ENCODE measurements around the gene SCAANT1. TPM values are rescaled to one million over a fixed set of nuclear protein-coding genes. Genes with fewer than 3 reads are reported as not detected.

SCAANT1 gene
- total and polyA plus RNA-seq, 2 of the 8 experiments (the other 6 are each of a cell fraction or from before 2014, with no cell fraction given): not detected

DNA sequence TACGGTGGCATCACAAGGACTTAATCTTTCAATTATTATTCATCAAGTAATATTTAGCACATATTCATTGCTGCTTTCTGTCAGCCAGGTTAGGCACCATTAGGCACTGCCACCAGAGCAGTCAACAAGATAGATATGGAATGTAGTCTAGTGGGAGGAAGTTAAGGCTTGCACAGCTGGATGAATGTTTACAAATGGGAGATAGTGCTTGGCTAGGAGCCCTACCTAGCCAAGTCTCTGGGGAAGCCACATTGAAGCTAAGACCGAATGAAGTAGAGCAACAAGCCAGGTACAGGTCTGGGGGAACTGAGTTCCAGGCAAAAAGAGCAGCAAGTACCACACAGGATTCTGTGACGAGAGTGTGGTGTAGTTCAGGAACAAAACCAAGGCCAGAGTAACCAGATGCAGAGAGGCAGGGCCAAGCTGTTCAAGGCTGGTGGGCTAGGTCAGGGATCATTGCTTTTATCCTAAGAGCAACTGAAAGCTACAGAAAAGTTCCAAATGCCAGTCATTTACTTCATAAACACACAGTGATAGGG lies 33.4 kb upstream of the SCAANT1 start:
- TF ChIP-seq PHF8 (conservative IDR thresholded peaks at IDR 0.05; ENCODE audit: low read depth, low read length): no peak
- no peak for TF ChIP-seq RBBP5 (IDR thresholded peaks at IDR 0.05; ENCODE audit: borderline replicate concordance, low read depth, low read length)
- no peak for TF ChIP-seq SRF (IDR thresholded peaks at IDR 0.05; ENCODE audit: low read depth, low read length)
- no peak for TF ChIP-seq RAD21 (IDR thresholded peaks at IDR 0.05 in 1 of 2, conservative IDR thresholded peaks at IDR 0.05 in 1 of 2; ENCODE audit: low read depth in 2 of 2, low read length in 2 of 2)
- no peak for TF ChIP-seq GTF2F1 (IDR thresholded peaks at IDR 0.05; ENCODE audit: borderline replicate concordance, low read depth, low read length)
- Histone ChIP-seq H3K23ac (ENCODE audit: insufficient read length) (no peak overlapping the region), H3K79me2 (ENCODE audit: control insufficient read depth in 1 of 2, insufficient read depth in 2 of 2, low read length in 2 of 2) (peaks cover 0 to 9% of the 10 kb centered on the region in 2 experiments; a peak in 2 of 4 replicates), H3K27ac (ENCODE audit: low read depth, low read length) (no peak overlapping the region), H2BK12ac (ENCODE audit: low read depth, low read length) (no peak overlapping the region), H3K27me3 (replicated peaks in 1 of 4; ENCODE audit: control insufficient read depth in 3 of 4, extremely low read depth in 1 of 4, insufficient read depth in 3 of 4, low read length in 3 of 4) (no peaks in the 10 kb centered on the region), H3K9ac (replicated peaks in 1 of 4; ENCODE audit: extremely low read depth in 1 of 4, low read depth in 3 of 4, low read length in 3 of 4) (no peak overlapping the region), H3K56ac (replicated peaks; ENCODE audit: insufficient read length, low read depth, low read length) (no peak overlapping the region), H3K79me1 (ENCODE audit: low read depth, low read length) (peaks cover 4% of the 10 kb centered on the region; the same call in 1 of the 2 replicates), H3K36me3 (ENCODE audit: control insufficient read depth in 2 of 4, insufficient read depth in 4 of 4, low read length in 3 of 4) (no peaks in the 10 kb centered on the region), H2BK20ac (ENCODE audit: low read length) (no peak overlapping the region), H3K4me1 (replicated peaks in 1 of 4; ENCODE audit: control insufficient read depth in 3 of 4, insufficient read depth in 4 of 4, low read length in 3 of 4) (no peaks in the 10 kb centered on the region; a peak in 1 of 7 replicates), H3K14ac (ENCODE audit: insufficient read length) (no peak overlapping the region), H2BK120ac (replicated peaks; ENCODE audit: low read depth, low read length) (no peak overlapping the region), H2AK5ac (ENCODE audit: low read depth, low read length) (no peak overlapping the region), H3K9me3 (ENCODE audit: insufficient read depth in 2 of 2, low read depth in 1 of 2, low read length in 1 of 2) (no peaks in the 10 kb centered on the region), H3K4me2 (ENCODE audit: insufficient read depth in 1 of 2, low read depth in 2 of 2, low read length in 2 of 2) (no peak overlapping the region), H4K8ac (ENCODE audit: extremely low read depth, insufficient read depth, low read length) (no peak overlapping the region), H4K20me1 (replicated peaks in 1 of 2; ENCODE audit: control insufficient read depth in 1 of 2, insufficient read depth in 2 of 2, low read length in 2 of 2) (no peaks in the 10 kb centered on the region), H3K18ac (ENCODE audit: extremely low read depth, low read length) (no peak overlapping the region; the same call in 1 of the 2 replicates), H3K4ac (replicated peaks; ENCODE audit: insufficient read length, low read depth, low read length) (no peak overlapping the region), H4K91ac (replicated peaks; ENCODE audit: insufficient read length, low read length) (no peak overlapping the region), H4K5ac (ENCODE audit: insufficient read length, low read depth, low read length) (no peak overlapping the region), H2BK5ac (ENCODE audit: low read depth, low read length) (no peak overlapping the region), H3K4me3 (ENCODE audit: extremely low read depth in 1 of 4, insufficient read depth in 2 of 4, low read depth in 3 of 4, low read length in 4 of 4) (no peak overlapping the region), H2AFZ (ENCODE audit: low read length) (no peak overlapping the region), H2BK15ac (ENCODE audit: low read length) (no peak overlapping the region), H3K23me2 (ENCODE audit: low read depth, low read length) (no peaks in the 10 kb centered on the region)
- no peak for FAIRE-seq
- CTCF ChIA-PET (ENCODE audit: partially characterized antibody): interaction anchor here (1.3 to 1.6 kb wide), 2 partner anchors 14 to 16 kb away, joined by 3 to 4 read pairs; no protein-coding TSS in a partner anchor
- DNase-seq (ENCODE audit: low read depth in 1 of 2, low spot score in 2 of 2): no peak
- POLR2A ChIA-PET (ENCODE audit: partially characterized antibody): no interaction called here
- 90% methylated on average over 3 of the region's 3 CpGs; no CpG with 5 or more reads in 1 of the 2 experiments for WGBS, 2 experiments (ENCODE audit: extremely low coverage in 1 of 2, insufficient coverage in 1 of 2, insufficient read length in 1 of 2, insufficient replicate concordance in 2 of 2, low coverage in 1 of 2, low lambda C conversion rate in 2 of 2, missing lambda C conversion rate in 1 of 2)
